Adrenal gland (tissue), 12 donors: Measurements from ENCODE around the gene CENPE. TPM values are rescaled to one million over a fixed set of nuclear protein-coding genes. Genes with fewer than 3 reads are reported as not detected.

Experiments
- DNase-seq, 7 donors: peaks; one replicate each; pipeline ENCODE4 v3.0.0-alpha.2; 2019 to 2020
- H3K27ac ChIP-seq, 5 donors: fragments of 200-600 bp; sonication (generic) in 4 of 5; 1 replicate in 3 of 5; 2 replicates in 2 of 5; pipeline versions ENCODE4 v1.5.1 to v1.8.0; 2016 to 2020; ENCODE audit warnings: mild to moderate bottlenecking in 1 of 5
- H3K27me3 ChIP-seq: fragments of 200-600 bp; 2 replicates; pipeline ENCODE4 v1.8.0; 2021
- H3K36me3 ChIP-seq, 2 donors: fragments of 200-600 bp; replicated peaks in 1 of 2; 1 replicate in 1 of 2; 2 replicates in 1 of 2; pipeline versions ENCODE4 v1.5.1 to v1.8.0; 2018 to 2022
- H3K4me1 ChIP-seq, 2 donors: fragments of 200-600 bp; replicated peaks in 1 of 2; 1 replicate in 1 of 2; 2 replicates in 1 of 2; pipeline versions ENCODE4 v1.5.1 to v1.8.0; 2018 to 2021
- H3K4me3 ChIP-seq, 4 donors: fragments of 200-600 bp; sonication (generic) in 3 of 4; one replicate each; pipeline ENCODE4 v1.5.1; 2016 to 2018
- H3K9me3 ChIP-seq, 3 donors: fragments of 200-600 bp; sonication (generic) in 1 of 3; replicated peaks in 1 of 3; 1 replicate in 2 of 3; 2 replicates in 1 of 3; pipeline versions ENCODE4 v1.5.1 to v1.8.0; 2016 to 2021
- POLR2A ChIP-seq, 2 donors: fragments of 450-650 bp; IDR thresholded peaks; one replicate each; pipeline ENCODE4 v1.6.1; 2017; ENCODE audit warnings: antibody characterized with exemption in 2 of 2, mild to moderate bottlenecking in 2 of 2, moderate library complexity in 1 of 2
- WGBS, 4 donors: extraction: QIAGEN DNeasy Blood & Tissue Kit in 2 of 4; methylation state at CpG; one replicate each; pipeline versions ENCODE4 v1.1.5 to v1.1.7; 2013 to 2017; 5-methylcytosine and 5-hydroxymethylcytosine counted together
- intact Hi-C, 2 donors: fragments of 100-400 bp; cut with DNase I; formaldehyde crosslinking; loops; one replicate each; pipeline versions ENCODE4 v1.14.1 to v1.15.0; 2022 to 2023
- polyA plus RNA-seq, 3 donors: library from polyadenylated mRNA; stranded (reverse); fragments of 200-250 nt in 2 of 3; fragments of 350-450 nt in 1 of 3; fragmentation: Illumina TruSeq in 1 of 3; extraction: RNeasy Lipid Tissue Mini Kit (QIAGEN cat#74804) in 1 of 3; gene quantifications; one replicate each; pipeline ENCODE4 v1.2.3, GENCODE V29; 2013 to 2014
- total RNA-seq, 9 donors: library from RNA; depleted of rRNA in 4 of 9; stranded (reverse); fragments of >200 nt in 4 of 9; fragments of 120-200 nt in 1 of 9; fragmentation: NEBNext Ultra II Directional in 1 of 9; extraction: Animal tissue kit (Norgen Biotek cat#: 25700) in 1 of 9; gene quantifications; one replicate each; pipeline versions ENCODE4 v1.1.0 to v1.2.4, GENCODE V29; 2013 to 2023
- TF ChIP-seq, protein P1 (sequence below), 6 experiments: fragments of 450-650 bp in 4 of 6; fragments of 200-600 bp in 2 of 6; sonication (generic) in 1 of 6; IDR thresholded peaks; 1 replicate in 5 of 6; 2 replicates in 1 of 6; pipeline versions ENCODE4 v1.5.1 to v1.8.0; 2016 to 2021; ENCODE audit warnings: antibody characterized with exemption in 6 of 6, mild to moderate bottlenecking in 2 of 6, moderate library complexity in 1 of 6
- donor health status: healthy with polysubstance abuse.
- donor health status: Bipolar disorder and iron deficiency.
- donor health status: DM: yes; HTN: yes; CAD: no.
- donor health status: DM: no; HTN: no; CAD: no.
- donor health status: DM: no; HTN: no; CAD: no.
- donor health status: DM: yes; HTN: yes; CAD: no.

The CENPE gene
- total and polyA plus RNA-seq, 12 donors: 0.17 to 5.7 (median 0.87) TPM

DNA sequence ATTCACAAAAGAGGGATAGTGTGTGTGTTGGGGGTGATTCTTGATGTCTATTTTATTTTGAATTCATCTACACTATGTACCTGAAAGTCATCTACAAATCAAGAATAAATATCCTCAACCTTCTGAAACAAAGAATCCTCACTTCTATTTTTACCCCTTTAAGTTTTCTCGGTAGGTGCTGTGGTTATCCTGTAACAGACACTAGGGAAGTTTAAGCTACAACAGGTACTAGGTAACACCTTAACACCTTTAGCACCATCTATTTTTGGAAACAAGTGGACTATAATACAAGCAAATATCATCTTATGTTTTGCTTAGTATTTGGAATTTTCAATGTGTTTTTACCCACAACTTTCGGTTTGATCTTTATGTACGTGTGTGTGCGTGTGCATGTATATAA lies 86.5 kb downstream of the CENPE start:
- Histone ChIP-seq H3K27ac (no peak overlapping the region), H3K4me1 (no peaks in the 10 kb centered on the region), H3K4me3 (no peak overlapping the region), H3K36me3 (no peaks in the 10 kb centered on the region), H3K9me3 (no peaks in the 10 kb centered on the region), H3K27me3 (no peaks in the 10 kb centered on the region)
- TF ChIP-seq POLR2A (IDR thresholded peaks at IDR 0.05): no peak
- DNase-seq: no peak
- intact Hi-C loops: no loop called here
- 77 to 97% (median 87%) methylated on average over 4 of the region's 4 CpGs for WGBS, 4 donors

DNA sequence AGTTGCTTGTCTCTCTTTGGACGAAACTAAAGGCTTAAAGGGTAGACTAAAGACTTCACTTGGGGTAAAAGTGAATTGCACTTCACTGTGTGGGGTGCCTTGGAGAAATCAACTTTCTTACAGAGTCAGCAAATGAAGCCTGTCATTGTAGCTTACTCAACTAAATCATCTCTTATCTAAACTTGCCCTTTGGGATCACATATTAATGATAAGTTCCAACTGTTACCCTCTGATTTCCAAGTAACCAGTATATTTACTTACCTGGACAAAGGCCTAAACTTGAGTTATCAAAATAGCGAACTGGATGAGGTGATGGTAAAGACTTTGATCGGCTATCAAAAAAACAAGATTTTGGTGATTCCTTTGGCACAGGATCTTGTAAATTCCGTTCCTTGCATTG lies 89.6 kb downstream of the CENPE start:
- intact Hi-C loops: loop anchor here in 1 of 2 donors (10.0 kb wide), 1 partner anchor 664 kb away; no protein-coding TSS in a partner anchor
- TF ChIP-seq, protein P1, sequence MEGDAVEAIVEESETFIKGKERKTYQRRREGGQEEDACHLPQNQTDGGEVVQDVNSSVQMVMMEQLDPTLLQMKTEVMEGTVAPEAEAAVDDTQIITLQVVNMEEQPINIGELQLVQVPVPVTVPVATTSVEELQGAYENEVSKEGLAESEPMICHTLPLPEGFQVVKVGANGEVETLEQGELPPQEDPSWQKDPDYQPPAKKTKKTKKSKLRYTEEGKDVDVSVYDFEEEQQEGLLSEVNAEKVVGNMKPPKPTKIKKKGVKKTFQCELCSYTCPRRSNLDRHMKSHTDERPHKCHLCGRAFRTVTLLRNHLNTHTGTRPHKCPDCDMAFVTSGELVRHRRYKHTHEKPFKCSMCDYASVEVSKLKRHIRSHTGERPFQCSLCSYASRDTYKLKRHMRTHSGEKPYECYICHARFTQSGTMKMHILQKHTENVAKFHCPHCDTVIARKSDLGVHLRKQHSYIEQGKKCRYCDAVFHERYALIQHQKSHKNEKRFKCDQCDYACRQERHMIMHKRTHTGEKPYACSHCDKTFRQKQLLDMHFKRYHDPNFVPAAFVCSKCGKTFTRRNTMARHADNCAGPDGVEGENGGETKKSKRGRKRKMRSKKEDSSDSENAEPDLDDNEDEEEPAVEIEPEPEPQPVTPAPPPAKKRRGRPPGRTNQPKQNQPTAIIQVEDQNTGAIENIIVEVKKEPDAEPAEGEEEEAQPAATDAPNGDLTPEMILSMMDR (IDR thresholded peaks at IDR 0.05): no peak
- TF ChIP-seq POLR2A (IDR thresholded peaks at IDR 0.05): no peak
- Histone ChIP-seq H3K27me3 (no peaks in the 10 kb centered on the region), H3K36me3 (no peaks in the 10 kb centered on the region), H3K4me3 (no peak overlapping the region), H3K9me3 (no peaks in the 10 kb centered on the region), H3K27ac (no peak overlapping the region), H3K4me1 (no peaks in the 10 kb centered on the region)
- no peak for DNase-seq
- 90 to 96% (median 92%) methylated on average over 4 of the region's 4 CpGs for WGBS, 4 donors

DNA sequence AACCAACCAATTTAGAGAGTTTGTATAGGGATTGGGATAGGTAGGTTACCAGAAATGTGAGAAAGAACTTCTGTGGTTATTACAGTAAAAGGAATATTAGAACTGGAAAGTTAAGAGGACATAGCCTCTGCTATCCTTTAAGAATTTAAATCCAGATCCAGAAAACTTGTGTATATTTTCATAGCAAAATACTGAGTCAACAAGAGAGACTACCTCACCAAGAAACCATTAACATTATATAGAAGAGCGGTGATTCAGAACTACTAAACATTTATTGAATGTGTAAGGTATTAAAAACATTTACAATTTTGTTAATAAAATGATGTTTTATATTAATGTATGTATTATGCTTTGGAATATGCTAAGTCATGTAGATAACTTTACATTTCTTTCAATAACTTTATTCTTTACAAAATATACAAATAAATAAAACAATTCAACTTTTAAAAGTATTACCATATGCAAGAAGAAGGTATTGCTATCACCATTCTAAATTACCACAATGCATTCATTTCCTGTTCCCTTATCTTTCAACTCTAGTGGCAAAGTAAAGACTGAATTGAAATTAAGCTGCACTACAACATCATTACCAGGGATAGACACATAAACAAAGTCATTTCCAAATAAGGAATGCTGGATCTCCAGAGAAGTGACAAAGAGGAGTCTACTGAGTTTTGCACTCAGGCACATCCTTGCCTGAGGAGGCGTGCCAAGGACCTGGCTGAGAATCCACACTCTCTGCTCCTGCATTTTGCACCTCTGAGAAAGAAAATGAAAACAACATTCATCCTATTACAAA lies 92.4 kb downstream of the CENPE start:
- WGBS, 4 donors: 93 to 100% (median 97%) methylated on average over 2 of the region's 2 CpGs
- H3K27ac ChIP-seq: no peak overlapping the region
- TF ChIP-seq, protein P1 (IDR thresholded peaks at IDR 0.05): no peak
- no peak for TF ChIP-seq POLR2A (IDR thresholded peaks at IDR 0.05)
- no peaks in the 10 kb centered on the region for H3K36me3 ChIP-seq
- intact Hi-C loops: loop anchor here in 1 of 2 donors (10.0 kb wide), 1 partner anchor 661 kb away; no protein-coding TSS in a partner anchor
- H3K4me1 ChIP-seq: no peaks in the 10 kb centered on the region
- H3K4me3 ChIP-seq: no peak overlapping the region
- H3K27me3 ChIP-seq: no peaks in the 10 kb centered on the region
- no peak for DNase-seq
- no peaks in the 10 kb centered on the region for H3K9me3 ChIP-seq

DNA sequence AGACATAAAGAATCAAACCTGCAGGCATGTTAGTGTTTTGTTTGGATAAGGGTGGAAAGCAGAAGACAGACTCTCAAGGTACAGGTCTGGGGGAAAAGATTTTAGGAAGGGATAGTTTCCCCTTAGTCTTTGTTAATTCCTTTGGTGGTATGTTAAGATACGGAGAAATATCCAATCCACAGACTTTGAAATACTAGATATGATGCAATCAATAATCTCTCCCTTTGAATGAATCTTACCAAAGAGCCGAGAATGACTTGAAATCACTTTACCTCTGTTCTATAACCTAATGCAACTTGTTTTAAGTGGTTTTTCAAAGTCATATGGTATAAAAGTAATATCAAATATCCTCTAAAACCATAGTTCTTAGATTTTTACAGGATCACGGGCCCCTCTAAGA lies 93.3 kb downstream of the CENPE start:
- TF ChIP-seq, protein P1 (IDR thresholded peaks at IDR 0.05): no peak
- no peak for TF ChIP-seq POLR2A (IDR thresholded peaks at IDR 0.05)
- no peaks in the 10 kb centered on the region for H3K9me3 ChIP-seq
- H3K36me3 ChIP-seq: no peaks in the 10 kb centered on the region
- 92 to 97% (median 96%) methylated on average over 3 of the region's 3 CpGs for WGBS, 4 donors
- no peak overlapping the region for H3K4me3 ChIP-seq
- H3K27me3 ChIP-seq: no peaks in the 10 kb centered on the region
- no peaks in the 10 kb centered on the region for H3K4me1 ChIP-seq
- no peak overlapping the region for H3K27ac ChIP-seq
- intact Hi-C loops: loop anchor here in 1 of 2 donors (10.0 kb wide), 1 partner anchor 660 kb away; no protein-coding TSS in a partner anchor
- no peak for DNase-seq
